COLO668 (cell line): ENCODE results near the gene C11orf68.
"Not testable (repeated sequence)": the region's sequence is repeated elsewhere in the genome, so short reads cannot be mapped to it uniquely, and the experiment has no call there.

Experiments used
- DNase-seq: peaks from one replicate; lab custom pipeline; 2025; ENCODE audit not compliant: unreplicated experiment; lab: John Stamatoyannopoulos, UW

The C11orf68 gene

GRCh38 chr11:65915101-65915820, 3.6 kb downstream of the C11orf68 start:
- DNase-seq: no peak

DNA sequence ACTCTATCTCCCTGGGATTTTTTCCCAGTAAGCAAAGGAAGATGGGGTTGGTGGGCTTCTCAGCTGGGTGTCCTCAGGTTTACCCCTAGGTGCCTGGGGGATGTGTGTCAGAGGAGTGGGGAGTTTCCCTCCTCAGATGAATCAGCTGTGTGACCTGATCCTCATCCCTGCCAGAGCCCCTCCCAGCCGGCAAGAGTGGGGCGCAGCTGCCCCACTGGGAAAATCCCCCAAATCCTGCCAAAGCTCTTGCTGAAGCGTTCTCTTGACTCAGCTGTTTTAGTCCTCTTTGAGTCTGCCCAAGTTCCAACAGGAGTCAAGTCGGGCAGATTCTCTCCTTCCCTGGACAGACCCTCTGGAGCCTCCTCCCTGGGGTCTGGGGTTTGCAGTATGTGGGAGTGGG, 6.0 kb downstream of the C11orf68 start:
- DNase-seq: no peak

DNA sequence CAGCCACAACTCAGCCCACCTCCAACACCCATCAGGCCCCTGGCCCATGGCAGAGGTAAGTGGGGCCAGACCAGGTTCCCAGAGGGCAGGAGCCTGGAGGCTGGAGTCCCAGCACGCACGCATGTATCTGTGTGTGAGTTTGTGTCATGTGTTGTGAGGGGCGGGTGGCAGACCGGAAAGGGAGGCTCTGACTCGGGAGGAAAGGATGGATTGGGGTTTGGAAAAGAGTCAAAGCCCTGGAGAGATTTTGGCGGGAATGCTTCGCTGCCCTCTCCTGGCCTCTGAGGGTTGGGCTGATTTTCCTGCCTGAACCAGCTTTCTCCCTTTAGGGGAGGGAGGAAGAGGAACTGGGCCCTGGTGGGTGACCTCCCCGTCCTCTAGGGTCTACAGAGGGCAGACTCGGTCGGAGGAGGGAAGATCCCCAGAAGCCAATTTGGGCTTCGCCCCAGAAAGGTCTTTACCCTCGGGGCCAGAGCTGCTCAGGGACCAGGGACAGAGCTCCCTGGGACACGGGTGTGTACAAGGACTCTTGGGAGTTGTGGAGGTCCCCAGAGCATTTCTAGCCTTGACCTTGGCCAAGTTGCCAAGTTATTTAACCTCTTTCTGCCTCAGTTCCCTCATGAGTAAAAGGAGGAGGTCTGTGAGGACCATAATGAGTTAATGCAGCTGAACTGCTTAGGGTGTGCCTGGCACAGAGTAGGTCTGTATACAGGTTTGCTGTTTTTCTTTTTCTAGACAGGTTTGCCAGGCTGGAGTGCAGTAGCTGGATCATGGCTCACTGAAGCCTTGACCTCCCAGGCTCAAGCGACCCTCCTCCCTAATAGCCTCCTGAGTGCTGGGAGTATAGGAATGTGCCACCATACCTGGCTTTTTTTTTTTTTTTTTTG, 6.9 kb downstream of the C11orf68 start:
- DNase-seq: peak; percentile 38

DNA sequence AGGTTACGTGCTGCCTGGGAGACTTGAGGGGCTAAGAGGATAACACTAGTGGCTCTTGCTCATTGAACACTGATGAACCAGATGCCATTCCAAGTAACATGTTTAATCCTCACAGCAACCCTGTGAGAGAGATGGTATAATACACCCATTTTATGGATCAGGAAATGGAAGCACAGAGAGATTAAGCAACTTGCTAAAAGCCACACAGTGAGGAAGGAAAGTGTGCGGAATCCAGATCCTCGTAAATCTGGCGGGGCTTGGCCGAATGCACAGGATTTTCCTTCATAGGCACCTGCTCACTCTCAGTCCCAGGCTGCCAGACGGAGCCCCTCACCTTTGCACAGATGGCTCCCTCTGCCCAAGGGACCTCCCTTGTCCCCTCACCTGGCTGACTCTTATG, 11.0 kb downstream of the C11orf68 start:
- no peak for DNase-seq

DNA sequence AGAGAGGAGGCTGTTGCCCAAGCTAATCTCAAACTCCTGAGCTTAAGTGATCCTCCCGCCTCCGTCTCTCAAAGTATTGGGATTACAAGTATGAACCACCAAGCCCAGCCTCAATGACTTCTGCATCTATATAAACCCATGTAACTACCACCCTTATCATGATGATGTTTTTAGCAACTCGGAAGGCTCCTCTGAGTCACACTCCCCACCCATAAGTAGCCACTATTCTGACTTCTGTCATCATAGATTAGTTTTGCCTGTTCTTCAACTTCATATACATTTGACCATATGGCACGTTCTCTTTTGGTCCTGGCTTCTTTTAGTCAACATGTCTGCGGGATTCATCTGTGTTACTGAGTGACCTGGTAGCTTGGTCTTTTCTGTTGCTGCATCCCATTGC, 12.3 kb downstream of the C11orf68 start:
- DNase-seq: no peak

DNA sequence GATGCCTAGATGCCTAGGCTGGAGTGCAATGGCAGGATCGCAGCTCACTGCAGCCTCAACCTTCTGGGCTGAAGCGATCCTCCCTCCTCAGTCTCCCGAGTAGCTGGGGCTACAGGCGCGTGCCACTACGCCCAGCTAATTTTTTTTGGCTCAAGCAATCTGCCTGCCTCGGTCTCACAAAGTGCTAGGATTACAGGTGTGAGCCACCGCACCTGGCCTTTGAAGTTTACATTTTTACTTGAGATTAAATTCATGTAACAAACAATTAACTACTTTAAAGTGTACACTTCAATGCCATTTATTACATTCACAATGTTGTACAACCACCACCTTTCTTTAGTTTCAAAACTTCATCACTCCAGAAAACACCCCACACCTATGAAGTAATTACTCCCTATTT, 15.1 kb downstream of the C11orf68 start:
- no peak for DNase-seq

GRCh38 chr11:65903068-65903481, 15.8 kb downstream of the C11orf68 start:
- no peak for DNase-seq

DNA sequence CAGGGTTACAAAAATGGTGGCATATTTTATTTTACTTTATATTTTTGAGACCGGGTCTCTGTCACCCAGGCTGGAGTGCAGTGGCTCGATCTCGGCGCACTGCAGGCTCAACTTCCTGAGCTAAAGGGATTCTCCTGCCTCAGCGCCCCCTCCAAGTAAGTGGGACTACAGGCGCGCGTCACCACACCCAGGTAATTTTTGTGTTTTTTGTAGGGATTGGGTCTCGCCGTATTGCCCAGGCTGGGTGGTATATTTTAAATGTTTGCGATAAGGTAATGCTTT, 18.0 kb downstream of the C11orf68 start:
- DNase-seq: no peak

GRCh38 chr11:65900125-65900898, 18.6 kb downstream of the C11orf68 start, which contains the start of gene FOSL1:
Gene FOSL1, minus strand, starts transcription at chr11:65900388. Its CDS starts 49 bp downstream, at chr11:65900339.
- DNase-seq: peak; percentile 93

GRCh38 chr11:65899356-65900124, 19.3 kb downstream of the C11orf68 start:
- no peak for DNase-seq

- peak; percentile 65 for DNase-seq
Observed at GRCh38 chr11:65898656-65899355, 20.1 kb downstream of the C11orf68 start.

DNA sequence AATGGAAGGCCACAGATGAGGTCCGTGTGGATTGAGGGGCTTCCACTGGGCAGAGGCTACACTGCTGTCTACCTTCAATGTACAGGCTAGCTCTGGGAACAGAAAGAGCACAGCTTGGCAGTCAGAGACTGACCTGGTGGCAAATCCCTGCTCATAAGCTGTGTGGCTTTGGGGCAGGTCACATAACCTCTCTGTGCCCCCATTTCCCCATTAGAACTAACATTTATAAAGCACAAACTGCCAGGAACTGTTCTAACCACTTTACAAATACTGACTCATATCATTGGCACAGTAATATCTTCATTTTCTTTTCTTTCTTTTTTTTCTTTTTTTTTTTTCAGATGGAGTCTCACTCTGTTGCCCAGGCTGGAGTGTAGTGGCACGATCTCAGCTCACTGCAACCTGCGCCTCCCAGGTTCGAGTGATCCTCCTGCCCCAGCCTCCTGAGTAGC, 21.8 kb downstream of the C11orf68 start:
- DNase-seq: no peak

- DNase-seq: no peak
Observed at GRCh38 chr11:65896034-65896999, 22.5 kb downstream of the C11orf68 start.

- no peak for DNase-seq
Observed at GRCh38 chr11:65895482-65895981, 23.3 kb downstream of the C11orf68 start.

- no peak for DNase-seq
Observed at GRCh38 chr11:65894034-65894591, 24.7 kb downstream of the C11orf68 start.

GRCh38 chr11:65892661-65893317, 26.1 kb downstream of the C11orf68 start:
- DNase-seq: no peak

GRCh38 chr11:65892137-65892540, 26.7 kb downstream of the C11orf68 start:
- not testable (repeated sequence) for DNase-seq
